Neutrophil (primary cell): ENCODE measurements around the gene SSU72.

Experiments
- H3K27ac ChIP-seq: fragments of 200-600 bp; sonication (generic); 2 replicates; pipeline ENCODE4 v1.5.1; 2016; ENCODE audit warnings: mild to moderate bottlenecking, moderate library complexity
- H3K27me3 ChIP-seq: fragments of 200-600 bp; sonication (generic); 2 replicates; pipeline ENCODE4 v1.6.0; 2016; ENCODE audit warnings: mild to moderate bottlenecking
- H3K36me3 ChIP-seq: fragments of 200-600 bp; sonication (generic); 2 replicates; pipeline ENCODE4 v1.5.1; 2017
- H3K4me1 ChIP-seq, 2 experiments: fragments of 200-600 bp in 1 of 2; sonication (generic) in 1 of 2; 1 replicate in 1 of 2; 2 replicates in 1 of 2; pipeline versions ENCODE4 v1.5.1 to v1.6.1; 2013 to 2016; ENCODE audit warnings: low read depth in 1 of 2, low read length in 1 of 2, mild to moderate bottlenecking in 1 of 2, moderate library complexity in 1 of 2; ENCODE audit not compliant: control insufficient read depth in 1 of 2, insufficient read depth in 1 of 2
- H3K4me3 ChIP-seq, 2 experiments: fragments of 200-600 bp in 1 of 2; sonication (generic) in 1 of 2; 1 replicate in 1 of 2; 2 replicates in 1 of 2; pipeline ENCODE4 v1.5.1; 2013 to 2016; ENCODE audit warnings: low read depth in 1 of 2, low read length in 1 of 2, mild to moderate bottlenecking in 1 of 2, moderate library complexity in 1 of 2
- H3K9me3 ChIP-seq: fragments of 200-600 bp; sonication (generic); 2 replicates; pipeline ENCODE4 v1.5.1; 2016
- TF ChIP-seq, protein P1 (sequence below): fragments of 200-600 bp; sonication (generic); IDR thresholded peaks from 2 replicates; pipeline ENCODE4 v1.5.1; 2016; ENCODE audit warnings: antibody characterized with exemption

SSU72 gene

DNA sequence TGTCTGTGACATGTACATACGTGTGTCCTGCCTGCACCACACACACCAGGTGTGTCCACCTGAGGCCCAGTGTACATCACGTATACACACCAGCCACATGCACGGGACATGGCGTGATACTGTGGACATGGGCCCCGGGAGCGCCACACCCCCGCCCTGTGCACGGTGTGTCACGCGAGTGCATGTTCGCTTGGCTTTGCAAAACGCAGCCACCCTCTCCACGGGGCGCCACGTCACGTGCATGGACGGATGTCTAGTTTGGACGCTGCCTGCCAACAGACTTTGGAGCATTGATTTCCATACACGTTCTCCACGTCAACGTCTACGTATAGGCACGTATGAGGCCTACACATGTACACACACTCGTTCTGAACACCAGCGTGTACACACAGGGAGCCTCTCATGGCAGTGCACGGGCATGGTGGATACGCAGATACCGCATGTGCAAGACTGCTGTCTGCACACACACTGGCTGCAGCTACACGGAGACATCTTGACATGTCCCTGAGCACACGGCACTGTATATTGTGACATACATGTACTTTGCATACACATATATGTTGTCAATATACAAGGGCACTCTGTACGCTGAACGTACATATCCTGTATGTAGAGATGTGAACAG, 36.9 kb downstream of the SSU72 start:
- H3K9me3 ChIP-seq = no peaks in the 10 kb centered on the region
- H3K27ac ChIP-seq = no peak overlapping the region
- no peak overlapping the region for H3K4me3 ChIP-seq
- peaks cover 36% of the 10 kb centered on the region for H3K27me3 ChIP-seq
- H3K36me3 ChIP-seq = peaks cover 37% of the 10 kb centered on the region
- TF ChIP-seq, protein P1, sequence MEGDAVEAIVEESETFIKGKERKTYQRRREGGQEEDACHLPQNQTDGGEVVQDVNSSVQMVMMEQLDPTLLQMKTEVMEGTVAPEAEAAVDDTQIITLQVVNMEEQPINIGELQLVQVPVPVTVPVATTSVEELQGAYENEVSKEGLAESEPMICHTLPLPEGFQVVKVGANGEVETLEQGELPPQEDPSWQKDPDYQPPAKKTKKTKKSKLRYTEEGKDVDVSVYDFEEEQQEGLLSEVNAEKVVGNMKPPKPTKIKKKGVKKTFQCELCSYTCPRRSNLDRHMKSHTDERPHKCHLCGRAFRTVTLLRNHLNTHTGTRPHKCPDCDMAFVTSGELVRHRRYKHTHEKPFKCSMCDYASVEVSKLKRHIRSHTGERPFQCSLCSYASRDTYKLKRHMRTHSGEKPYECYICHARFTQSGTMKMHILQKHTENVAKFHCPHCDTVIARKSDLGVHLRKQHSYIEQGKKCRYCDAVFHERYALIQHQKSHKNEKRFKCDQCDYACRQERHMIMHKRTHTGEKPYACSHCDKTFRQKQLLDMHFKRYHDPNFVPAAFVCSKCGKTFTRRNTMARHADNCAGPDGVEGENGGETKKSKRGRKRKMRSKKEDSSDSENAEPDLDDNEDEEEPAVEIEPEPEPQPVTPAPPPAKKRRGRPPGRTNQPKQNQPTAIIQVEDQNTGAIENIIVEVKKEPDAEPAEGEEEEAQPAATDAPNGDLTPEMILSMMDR = no peak
- H3K4me1 ChIP-seq = peaks cover 0 to 6% of the 10 kb centered on the region in 2 experiments

DNA sequence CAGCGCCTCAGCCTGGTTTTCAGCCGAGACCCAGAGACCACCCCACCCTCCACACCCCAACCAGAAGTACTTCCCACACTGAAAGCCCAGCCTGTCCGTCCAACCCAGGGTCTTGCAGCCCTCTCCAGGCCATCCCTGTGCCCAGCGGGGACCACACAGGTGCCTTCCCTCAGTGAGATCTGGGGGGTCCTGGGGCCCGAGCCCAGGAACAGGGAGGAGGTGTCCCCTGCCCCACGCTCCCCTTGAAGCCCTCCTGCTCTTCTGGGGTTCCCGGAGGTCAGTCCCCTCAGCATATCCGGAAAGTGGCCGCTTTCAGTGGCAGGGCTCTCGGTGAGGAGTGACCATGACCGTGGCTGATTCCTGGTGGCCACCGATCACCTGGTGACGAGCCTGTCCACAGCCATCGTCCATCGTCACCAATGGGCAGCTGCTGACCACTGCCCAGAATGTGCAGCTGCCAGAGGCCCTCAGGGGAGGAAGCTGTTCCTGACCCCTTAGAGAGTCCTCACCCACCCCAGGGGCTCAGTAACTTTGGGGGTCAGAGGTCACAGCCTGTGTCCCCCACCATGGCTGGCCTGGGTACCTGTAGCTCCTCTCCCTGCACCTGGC, 37.6 kb downstream of the SSU72 start:
- H3K4me3 ChIP-seq = no peak overlapping the region
- H3K27ac ChIP-seq = no peak overlapping the region
- H3K27me3 ChIP-seq = peaks cover 36% of the 10 kb centered on the region
- H3K36me3 ChIP-seq = peaks cover 30% of the 10 kb centered on the region
- TF ChIP-seq, protein P1 = no peak
- peaks cover 0 to 6% of the 10 kb centered on the region in 2 experiments for H3K4me1 ChIP-seq
- H3K9me3 ChIP-seq = no peaks in the 10 kb centered on the region

DNA sequence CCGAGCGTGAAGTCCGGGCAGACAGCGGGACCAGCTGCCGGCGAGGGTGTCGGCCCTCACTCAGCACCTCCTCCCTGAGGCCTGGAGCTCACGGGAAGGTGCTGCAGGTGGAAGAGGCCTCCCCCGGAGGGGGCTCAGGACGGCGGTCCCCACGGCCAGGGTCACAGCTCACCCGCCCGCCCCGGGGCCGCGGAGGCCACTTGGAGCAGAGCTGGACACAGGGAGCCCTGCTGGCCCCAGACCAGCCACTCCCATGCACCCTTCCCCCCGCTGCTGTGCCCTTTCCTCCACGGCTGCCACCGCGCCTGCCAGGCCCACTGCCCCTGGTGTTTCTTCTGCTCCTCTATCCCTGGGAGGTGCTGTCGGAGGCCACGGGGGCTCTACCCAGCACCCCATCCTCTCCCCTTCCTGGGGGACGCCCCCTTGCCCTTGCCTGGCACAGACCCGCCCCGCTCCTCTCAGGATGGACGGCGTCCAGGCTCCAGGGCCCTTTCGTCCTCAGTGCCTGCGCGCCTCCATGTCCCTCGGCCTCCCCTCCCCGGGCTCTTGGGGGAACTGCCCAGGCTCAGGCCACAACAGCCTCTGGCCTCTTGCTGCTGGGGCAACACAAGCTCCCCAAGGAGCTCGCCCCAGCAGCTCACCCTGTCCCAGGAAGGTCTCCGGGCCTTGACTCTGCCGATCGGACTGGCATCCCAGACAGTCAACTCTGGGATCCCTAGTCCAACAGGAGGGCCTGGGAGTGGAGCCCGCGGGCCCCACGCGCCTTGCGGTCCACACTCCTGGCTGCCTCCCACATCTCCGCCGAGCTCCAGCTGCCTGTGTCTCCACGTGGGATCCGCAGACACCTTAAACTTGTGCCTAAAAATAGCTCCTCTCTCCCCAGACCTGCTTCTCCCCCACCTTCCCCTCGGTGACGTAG, 38.4 kb downstream of the SSU72 start:
- H3K9me3 ChIP-seq = no peaks in the 10 kb centered on the region
- no peak overlapping the region for H3K4me3 ChIP-seq
- H3K27ac ChIP-seq = no peak overlapping the region
- peaks cover 22% of the 10 kb centered on the region for H3K36me3 ChIP-seq
- peaks cover 0 to 6% of the 10 kb centered on the region in 2 experiments for H3K4me1 ChIP-seq
- peaks cover 32% of the 10 kb centered on the region for H3K27me3 ChIP-seq
- TF ChIP-seq, protein P1 = no peak

DNA sequence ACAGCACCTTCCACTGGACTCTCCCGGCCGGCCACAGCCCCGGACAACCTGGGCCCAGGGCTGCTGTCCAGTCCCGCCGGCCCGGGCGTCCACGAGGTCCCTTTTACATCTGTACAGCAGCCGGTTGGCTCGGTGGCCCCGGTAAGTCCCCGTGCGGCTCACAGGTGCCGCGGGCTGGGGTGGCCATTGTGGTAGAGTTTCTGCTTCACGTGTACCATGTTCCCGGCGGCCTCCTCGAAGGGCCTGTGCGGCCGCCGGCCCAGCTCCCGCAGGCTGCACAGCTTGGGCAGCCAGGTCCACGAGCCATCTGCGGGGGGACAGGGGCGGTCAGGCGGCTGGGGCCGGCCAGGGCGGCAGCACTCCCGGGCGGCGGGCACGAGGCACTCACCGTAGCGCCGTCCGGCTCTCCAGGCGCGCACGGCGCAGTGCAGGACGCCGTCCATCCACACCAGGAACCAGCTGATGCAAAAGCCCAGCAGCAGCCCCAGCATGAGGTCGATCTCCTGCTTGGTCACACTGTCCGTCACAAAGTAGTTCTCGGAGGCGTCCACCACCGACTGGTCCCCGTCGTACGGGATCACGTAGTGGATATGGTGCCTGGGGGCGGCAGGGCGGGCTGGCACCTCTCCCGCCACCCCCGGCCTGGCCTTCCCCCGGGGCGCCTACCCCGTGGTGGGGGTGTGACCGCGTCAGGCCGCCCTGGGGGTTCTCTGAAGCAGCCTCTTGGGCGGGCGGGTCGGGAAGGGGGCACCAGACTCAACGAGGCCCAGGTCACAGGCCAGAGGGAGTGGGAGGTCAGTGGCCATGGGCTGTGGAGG, 39.3 kb downstream of the SSU72 start:
- Histone ChIP-seq H3K4me1 (peaks cover 0 to 1% of the 10 kb centered on the region in 2 experiments), H3K9me3 (no peaks in the 10 kb centered on the region), H3K27me3 (peaks cover 23% of the 10 kb centered on the region), H3K27ac (no peak overlapping the region), H3K4me3 (no peak overlapping the region), H3K36me3 (peaks cover 15% of the 10 kb centered on the region)
- TF ChIP-seq, protein P1 = no peak
